Neural crest cell (in vitro differentiated cells): ENCODE data around the gene HLA-DPA1. TPM values are rescaled to one million over a fixed set of nuclear protein-coding genes. Genes with fewer than 3 reads are reported as not detected.
"Not testable (repeated sequence)": the region's sequence is repeated elsewhere in the genome, so short reads cannot be mapped to it uniquely, and the experiment has no call there.

ENCODE experiments used
- DNase-seq: peaks from one replicate; pipeline ENCODE4 v3.0.0; 2021; ENCODE audit warnings: low read depth, mixed read lengths, low spot score
- H3K27ac Mint-ChIP-seq: one replicate; pipeline ENCODE4 v1.8.0; 2021; ENCODE audit warnings: mild to moderate bottlenecking, mixed read lengths; ENCODE audit not compliant: unreplicated experiment
- H3K27me3 Mint-ChIP-seq: 2 replicates; pipeline ENCODE4 v1.8.0; 2021; ENCODE audit warnings: low read depth, mild to moderate bottlenecking, mixed read lengths
- H3K36me3 Mint-ChIP-seq: 2 replicates; pipeline ENCODE4 v1.8.0; 2021; ENCODE audit warnings: low read depth, mild to moderate bottlenecking, mixed read lengths
- H3K4me1 Mint-ChIP-seq: 2 replicates; pipeline ENCODE4 v1.8.0; 2021; ENCODE audit warnings: mixed read lengths
- H3K4me3 Mint-ChIP-seq: one replicate; pipeline ENCODE4 v1.8.0; 2021; ENCODE audit warnings: mild to moderate bottlenecking, mixed read lengths
- H3K9me3 Mint-ChIP-seq: 2 replicates; pipeline ENCODE4 v1.8.0; 2021; ENCODE audit warnings: mixed read lengths
- total RNA-seq: library from RNA; stranded (reverse); gene quantifications from 2 replicates; pipeline ENCODE4 v1.2.1, GENCODE V29; 2021
- TF ChIP-seq, protein P1 (sequence below): fragments of 200-600 bp; sonication (generic); conservative IDR thresholded peaks from 2 replicates; pipeline ENCODE4 v1.5.0; 2021; ENCODE audit warnings: antibody characterized with exemption, mild to moderate bottlenecking

The HLA-DPA1 gene
- total RNA-seq, 1 donor from 2014 or later = 1.8 TPM

GRCh38 chr6:33070909-33071308 is 2.5 kb downstream of the HLA-DPA1 start:
- no peaks in the 10 kb centered on the region for H3K4me1 Mint-ChIP-seq
- H3K9me3 Mint-ChIP-seq = peaks cover 5% of the 10 kb centered on the region
- H3K27ac Mint-ChIP-seq = no peak overlapping the region
- TF ChIP-seq, protein P1, sequence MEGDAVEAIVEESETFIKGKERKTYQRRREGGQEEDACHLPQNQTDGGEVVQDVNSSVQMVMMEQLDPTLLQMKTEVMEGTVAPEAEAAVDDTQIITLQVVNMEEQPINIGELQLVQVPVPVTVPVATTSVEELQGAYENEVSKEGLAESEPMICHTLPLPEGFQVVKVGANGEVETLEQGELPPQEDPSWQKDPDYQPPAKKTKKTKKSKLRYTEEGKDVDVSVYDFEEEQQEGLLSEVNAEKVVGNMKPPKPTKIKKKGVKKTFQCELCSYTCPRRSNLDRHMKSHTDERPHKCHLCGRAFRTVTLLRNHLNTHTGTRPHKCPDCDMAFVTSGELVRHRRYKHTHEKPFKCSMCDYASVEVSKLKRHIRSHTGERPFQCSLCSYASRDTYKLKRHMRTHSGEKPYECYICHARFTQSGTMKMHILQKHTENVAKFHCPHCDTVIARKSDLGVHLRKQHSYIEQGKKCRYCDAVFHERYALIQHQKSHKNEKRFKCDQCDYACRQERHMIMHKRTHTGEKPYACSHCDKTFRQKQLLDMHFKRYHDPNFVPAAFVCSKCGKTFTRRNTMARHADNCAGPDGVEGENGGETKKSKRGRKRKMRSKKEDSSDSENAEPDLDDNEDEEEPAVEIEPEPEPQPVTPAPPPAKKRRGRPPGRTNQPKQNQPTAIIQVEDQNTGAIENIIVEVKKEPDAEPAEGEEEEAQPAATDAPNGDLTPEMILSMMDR = no peak
- H3K4me3 Mint-ChIP-seq = no peak overlapping the region
- no peak for DNase-seq
- peaks cover 28% of the 10 kb centered on the region for H3K27me3 Mint-ChIP-seq
- no peaks in the 10 kb centered on the region for H3K36me3 Mint-ChIP-seq

- no peak for DNase-seq
- no peaks in the 10 kb centered on the region for H3K4me1 Mint-ChIP-seq
- H3K36me3 Mint-ChIP-seq = no peaks in the 10 kb centered on the region
- no peak overlapping the region for H3K4me3 Mint-ChIP-seq
- H3K27me3 Mint-ChIP-seq = peaks cover 32% of the 10 kb centered on the region
- TF ChIP-seq, protein P1 = no peak
- H3K27ac Mint-ChIP-seq = no peak overlapping the region
- peaks cover 6% of the 10 kb centered on the region for H3K9me3 Mint-ChIP-seq
These were observed 4.3 kb downstream of the HLA-DPA1 start for GRCh38 chr6:33069021-33069738.

GRCh38 chr6:33066917-33067521 is 6.4 kb downstream of the HLA-DPA1 start:
- no peak for DNase-seq
- Mint-ChIP-seq H3K27ac (no peak overlapping the region), H3K9me3 (peaks cover 7% of the 10 kb centered on the region), H3K4me1 (no peaks in the 10 kb centered on the region), H3K4me3 (no peak overlapping the region), H3K27me3 (peaks cover 28% of the 10 kb centered on the region), H3K36me3 (no peaks in the 10 kb centered on the region)
- TF ChIP-seq, protein P1 = no peak

DNA sequence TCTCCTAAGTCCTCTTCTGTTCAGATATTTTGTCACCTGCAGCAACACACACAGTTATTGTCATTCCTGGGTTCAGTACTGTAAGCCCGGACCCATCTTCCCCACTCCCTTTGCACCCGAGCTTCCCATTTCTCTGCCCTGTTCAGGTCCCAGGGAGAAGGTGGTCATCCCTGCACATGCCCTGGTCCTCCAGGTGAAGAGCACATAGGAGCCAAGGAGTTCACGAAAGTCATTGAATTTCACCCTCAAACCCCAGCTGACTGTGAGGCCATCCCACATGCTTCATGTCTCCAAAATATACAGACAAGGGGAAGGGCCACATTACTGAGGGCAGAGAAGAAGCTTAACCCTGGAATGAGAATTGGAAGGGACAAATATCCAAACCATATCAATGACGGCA is 8.1 kb downstream of the HLA-DPA1 start:
- Mint-ChIP-seq H3K27me3 (peaks cover 20% of the 10 kb centered on the region), H3K36me3 (no peaks in the 10 kb centered on the region), H3K4me3 (no peak overlapping the region)

GRCh38 chr6:33064723-33065122 is 8.7 kb downstream of the HLA-DPA1 start:
- H3K9me3 Mint-ChIP-seq = peaks cover 8% of the 10 kb centered on the region
- DNase-seq = no peak
- H3K27ac Mint-ChIP-seq = no peak overlapping the region
- no peak overlapping the region for H3K4me3 Mint-ChIP-seq
- peaks cover 20% of the 10 kb centered on the region for H3K27me3 Mint-ChIP-seq
- no peaks in the 10 kb centered on the region for H3K36me3 Mint-ChIP-seq
- TF ChIP-seq, protein P1 = no peak
- no peaks in the 10 kb centered on the region for H3K4me1 Mint-ChIP-seq

More for the DNA sequence above, 8.1 kb downstream of the HLA-DPA1 start:
- TF ChIP-seq, protein P1 = no peak
- Mint-ChIP-seq H3K9me3 (peaks cover 8% of the 10 kb centered on the region), H3K27ac (no peak overlapping the region), H3K4me1 (no peaks in the 10 kb centered on the region)
- no peak for DNase-seq

DNA sequence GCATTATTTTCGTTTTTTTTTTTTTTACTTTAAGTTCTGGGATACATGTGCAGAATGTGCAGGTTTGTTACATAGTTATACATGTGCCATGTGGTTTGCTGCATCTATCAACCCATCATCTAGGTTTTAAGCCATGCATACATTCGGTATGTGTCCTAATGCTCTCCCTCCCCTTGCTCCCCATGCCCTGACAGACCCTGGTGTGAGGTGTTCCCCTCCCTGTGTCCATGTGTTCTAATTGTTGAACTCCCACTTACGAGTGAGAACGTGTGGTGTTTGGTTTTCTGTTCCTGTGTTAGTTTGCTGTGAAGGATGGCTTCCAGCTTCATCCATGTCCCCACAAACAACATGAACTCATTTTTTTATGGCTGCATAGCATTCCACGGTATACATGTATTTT is 10.0 kb downstream of the HLA-DPA1 start:
- H3K27ac Mint-ChIP-seq, H3K9me3 Mint-ChIP-seq, H3K36me3 Mint-ChIP-seq, H3K4me3 Mint-ChIP-seq, H3K4me1 Mint-ChIP-seq, DNase-seq: not testable (repeated sequence)
- peaks cover 22% of the 10 kb centered on the region for H3K27me3 Mint-ChIP-seq
